HEK293 (cell line): ENCODE data around the gene FBXO27.

Experiments used
- EGR2 ChIP-seq: fragments of 450-650 bp; formaldehyde crosslinking; IDR thresholded peaks from 2 replicates; pipeline ENCODE4 v1.5.1; 2016; ENCODE audit warnings: low read depth, missing biosample characterization, missing genetic modification characterization
- PRDM6 ChIP-seq: fragments of 450-650 bp; formaldehyde crosslinking; IDR thresholded peaks from 2 replicates; pipeline ENCODE4 v1.5.1; 2017; ENCODE audit warnings: missing biosample characterization, missing genetic modification characterization
- YY1 ChIP-seq: fragments of 450-650 bp; formaldehyde crosslinking; IDR thresholded peaks from 2 replicates; pipeline ENCODE4 v1.5.1; 2018; ENCODE audit warnings: missing biosample characterization, missing genetic modification characterization
- ZNF174 ChIP-seq: fragments of 450-650 bp; formaldehyde crosslinking; IDR thresholded peaks from 2 replicates; pipeline ENCODE4 v1.5.0; 2017; ENCODE audit warnings: missing biosample characterization, mild to moderate bottlenecking, missing genetic modification characterization
- ZNF2 ChIP-seq: fragments of 450-650 bp; formaldehyde crosslinking; IDR thresholded peaks from 2 replicates; pipeline ENCODE4 v1.5.1; 2016; ENCODE audit warnings: missing biosample characterization, missing genetic modification characterization
- ZNF23 ChIP-seq: fragments of 450-650 bp; formaldehyde crosslinking; IDR thresholded peaks from 2 replicates; pipeline ENCODE4 v1.5.1; 2016; ENCODE audit warnings: missing biosample characterization, missing genetic modification characterization, borderline replicate concordance
- ZNF433 ChIP-seq: fragments of 450-650 bp; formaldehyde crosslinking; IDR thresholded peaks from 2 replicates; pipeline ENCODE4 v1.5.1; 2016; ENCODE audit warnings: missing biosample characterization, missing genetic modification characterization, low read depth
- ZNF660 ChIP-seq: fragments of 450-650 bp; IDR thresholded peaks from 2 replicates; pipeline ENCODE4 v1.5.1; 2018; ENCODE audit warnings: missing biosample characterization, mild to moderate bottlenecking, missing genetic modification characterization
- ZNF843 ChIP-seq: fragments of 450-650 bp; formaldehyde crosslinking; IDR thresholded peaks from 2 replicates; pipeline ENCODE4 v1.5.1; 2016; ENCODE audit warnings: missing biosample characterization, missing genetic modification characterization
- TF ChIP-seq, protein P1 (sequence below): fragments of 450-650 bp; formaldehyde crosslinking; IDR thresholded peaks from 2 replicates; pipeline ENCODE4 v1.5.1; 2016; ENCODE audit warnings: missing biosample characterization, missing genetic modification characterization
- TF ChIP-seq, protein P2 (sequence below): fragments of 450-650 bp; formaldehyde crosslinking; IDR thresholded peaks from 2 replicates; pipeline ENCODE4 v1.5.1; 2016; ENCODE audit warnings: missing biosample characterization, missing genetic modification characterization
- TF ChIP-seq, protein P3 (sequence below): fragments of 450-650 bp; formaldehyde crosslinking; IDR thresholded peaks from 2 replicates; pipeline ENCODE4 v1.5.1; 2016; ENCODE audit warnings: missing biosample characterization, missing genetic modification characterization

- TF ChIP-seq, protein P1, sequence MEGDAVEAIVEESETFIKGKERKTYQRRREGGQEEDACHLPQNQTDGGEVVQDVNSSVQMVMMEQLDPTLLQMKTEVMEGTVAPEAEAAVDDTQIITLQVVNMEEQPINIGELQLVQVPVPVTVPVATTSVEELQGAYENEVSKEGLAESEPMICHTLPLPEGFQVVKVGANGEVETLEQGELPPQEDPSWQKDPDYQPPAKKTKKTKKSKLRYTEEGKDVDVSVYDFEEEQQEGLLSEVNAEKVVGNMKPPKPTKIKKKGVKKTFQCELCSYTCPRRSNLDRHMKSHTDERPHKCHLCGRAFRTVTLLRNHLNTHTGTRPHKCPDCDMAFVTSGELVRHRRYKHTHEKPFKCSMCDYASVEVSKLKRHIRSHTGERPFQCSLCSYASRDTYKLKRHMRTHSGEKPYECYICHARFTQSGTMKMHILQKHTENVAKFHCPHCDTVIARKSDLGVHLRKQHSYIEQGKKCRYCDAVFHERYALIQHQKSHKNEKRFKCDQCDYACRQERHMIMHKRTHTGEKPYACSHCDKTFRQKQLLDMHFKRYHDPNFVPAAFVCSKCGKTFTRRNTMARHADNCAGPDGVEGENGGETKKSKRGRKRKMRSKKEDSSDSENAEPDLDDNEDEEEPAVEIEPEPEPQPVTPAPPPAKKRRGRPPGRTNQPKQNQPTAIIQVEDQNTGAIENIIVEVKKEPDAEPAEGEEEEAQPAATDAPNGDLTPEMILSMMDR (tag by site-specific recombination) = no peak
- TF ChIP-seq ZNF843 (no peak; the same call in 1 of the 2 replicates), PRDM6 (tag by site-specific recombination) (no peak), YY1 (tag by site-specific recombination) (no peak), ZNF23 (tag by site-specific recombination) (no peak), ZNF433 (tag by site-specific recombination) (no peak), ZNF660 (tag by site-specific recombination) (peak; percentile 63; the same call in 1 of the 2 replicates), ZNF174 (no peak), ZNF2 (tag by site-specific recombination) (peak; percentile 78), EGR2 (tag by site-specific recombination) (no peak)
- TF ChIP-seq, protein P2, sequence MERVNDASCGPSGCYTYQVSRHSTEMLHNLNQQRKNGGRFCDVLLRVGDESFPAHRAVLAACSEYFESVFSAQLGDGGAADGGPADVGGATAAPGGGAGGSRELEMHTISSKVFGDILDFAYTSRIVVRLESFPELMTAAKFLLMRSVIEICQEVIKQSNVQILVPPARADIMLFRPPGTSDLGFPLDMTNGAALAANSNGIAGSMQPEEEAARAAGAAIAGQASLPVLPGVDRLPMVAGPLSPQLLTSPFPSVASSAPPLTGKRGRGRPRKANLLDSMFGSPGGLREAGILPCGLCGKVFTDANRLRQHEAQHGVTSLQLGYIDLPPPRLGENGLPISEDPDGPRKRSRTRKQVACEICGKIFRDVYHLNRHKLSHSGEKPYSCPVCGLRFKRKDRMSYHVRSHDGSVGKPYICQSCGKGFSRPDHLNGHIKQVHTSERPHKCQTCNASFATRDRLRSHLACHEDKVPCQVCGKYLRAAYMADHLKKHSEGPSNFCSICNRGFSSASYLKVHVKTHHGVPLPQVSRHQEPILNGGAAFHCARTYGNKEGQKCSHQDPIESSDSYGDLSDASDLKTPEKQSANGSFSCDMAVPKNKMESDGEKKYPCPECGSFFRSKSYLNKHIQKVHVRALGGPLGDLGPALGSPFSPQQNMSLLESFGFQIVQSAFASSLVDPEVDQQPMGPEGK = no peak
- TF ChIP-seq, protein P3, sequence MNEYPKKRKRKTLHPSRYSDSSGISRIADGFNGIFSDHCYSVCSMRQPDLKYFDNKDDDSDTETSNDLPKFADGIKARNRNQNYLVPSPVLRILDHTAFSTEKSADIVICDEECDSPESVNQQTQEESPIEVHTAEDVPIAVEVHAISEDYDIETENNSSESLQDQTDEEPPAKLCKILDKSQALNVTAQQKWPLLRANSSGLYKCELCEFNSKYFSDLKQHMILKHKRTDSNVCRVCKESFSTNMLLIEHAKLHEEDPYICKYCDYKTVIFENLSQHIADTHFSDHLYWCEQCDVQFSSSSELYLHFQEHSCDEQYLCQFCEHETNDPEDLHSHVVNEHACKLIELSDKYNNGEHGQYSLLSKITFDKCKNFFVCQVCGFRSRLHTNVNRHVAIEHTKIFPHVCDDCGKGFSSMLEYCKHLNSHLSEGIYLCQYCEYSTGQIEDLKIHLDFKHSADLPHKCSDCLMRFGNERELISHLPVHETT = no peak
Observed at GRCh38 chr19:39030854-39031367, 1.4 kb downstream of the FBXO27 start.
